Keratinocyte (primary cell): ENCODE results near the gene ZIC2. TPM values are rescaled to one million over a fixed set of nuclear protein-coding genes. Genes with fewer than 3 reads are reported as not detected.

Experiments used
- DNase-seq: peaks from one replicate; pipeline ENCODE4 v3.0.0-alpha.2; 2011; ENCODE audit warnings: low read depth, missing footprints, low spot score
- FAIRE-seq: peaks from 2 replicates; lab custom pipeline; 2011; peaks lifted over from hg19 to GRCh38; lab: Jason Lieb, UNC
- H2AFZ ChIP-seq: 2 replicates; pipeline ENCODE4 v1.6.0; 2012; ENCODE audit warnings: low read length, control low read depth, inconsistent platforms; ENCODE audit not compliant: control insufficient read depth
- H3K27ac ChIP-seq: 2 replicates; pipeline ENCODE4 v1.5.1; 2011; ENCODE audit warnings: low read length; ENCODE audit not compliant: control insufficient read depth, insufficient read depth
- H3K27me3 ChIP-seq: 3 replicates; pipeline ENCODE4 v1.6.0; 2011; ENCODE audit warnings: low read length; ENCODE audit not compliant: control insufficient read depth, insufficient read depth; ENCODE audit errors: extremely low read depth
- H3K36me3 ChIP-seq, 2 experiments: 2 replicates in 1 of 2; 3 replicates in 1 of 2; pipeline ENCODE4 v1.5.1; 2011; ENCODE audit warnings: low read length in 2 of 2, mild to moderate bottlenecking in 1 of 2; ENCODE audit not compliant: control insufficient read depth in 2 of 2, insufficient read depth in 2 of 2; ENCODE audit errors: extremely low read depth in 1 of 2
- H3K4me1 ChIP-seq: 3 replicates; pipeline ENCODE4 v1.5.1; 2011; ENCODE audit warnings: low read length; ENCODE audit not compliant: control insufficient read depth, insufficient read depth; ENCODE audit errors: extremely low read depth
- H3K4me2 ChIP-seq: 3 replicates; pipeline ENCODE4 v1.6.0; 2011; ENCODE audit warnings: low read depth, low read length; ENCODE audit not compliant: control insufficient read depth, insufficient read depth; ENCODE audit errors: extremely low read depth
- H3K4me3 ChIP-seq, 3 experiments: fragments of 200-600 bp in 1 of 3; sonication (generic) in 1 of 3; 2 replicates in 2 of 3; 3 replicates in 1 of 3; pipeline ENCODE4 v1.5.1; 2011 to 2016; ENCODE audit warnings: low read length in 3 of 3, mild to moderate bottlenecking in 3 of 3, control low read depth in 2 of 3, inconsistent platforms in 1 of 3, low read depth in 1 of 3, mixed read lengths in 1 of 3, mixed run types in 1 of 3, moderate library complexity in 1 of 3; ENCODE audit not compliant: control insufficient read depth in 2 of 3, insufficient read depth in 2 of 3; ENCODE audit errors: extremely low read depth in 1 of 3
- H3K79me2 ChIP-seq: 2 replicates; pipeline ENCODE4 v1.6.0; 2012; ENCODE audit warnings: low read length; ENCODE audit not compliant: control insufficient read depth, insufficient read depth
- H3K9ac ChIP-seq: 3 replicates; pipeline ENCODE4 v1.6.0; 2011; ENCODE audit warnings: low read length; ENCODE audit not compliant: control insufficient read depth, insufficient read depth; ENCODE audit errors: extremely low read depth
- H3K9me1 ChIP-seq: 3 replicates; pipeline ENCODE4 v1.6.0; 2011; ENCODE audit warnings: low read length; ENCODE audit not compliant: control insufficient read depth, insufficient read depth; ENCODE audit errors: extremely low read depth
- H3K9me3 ChIP-seq: 2 replicates; pipeline ENCODE4 v1.5.1; 2012; ENCODE audit warnings: low read depth, low read length; ENCODE audit not compliant: control insufficient read depth
- H4K20me1 ChIP-seq: 3 replicates; pipeline ENCODE4 v1.6.0; 2011; ENCODE audit warnings: low read length; ENCODE audit not compliant: control insufficient read depth, insufficient read depth; ENCODE audit errors: extremely low read depth
- EZH2 ChIP-seq: IDR thresholded peaks from one replicate; pipeline ENCODE4 v1.6.1; 2012; ENCODE audit warnings: inconsistent platforms, mild to moderate bottlenecking, low read length, moderate library complexity
- dilution Hi-C: fragments of 300-500 bp; cut with MboI; formaldehyde crosslinking; loops from one replicate; pipeline ENCODE4 v1.7.0; 2020; ENCODE audit warnings: low sequenced_read_pairs; ENCODE audit not compliant: extremely low pct_ligation_motif_present
- polyA plus RNA-seq, 5 experiments: library from polyadenylated mRNA; depleted of rRNA in 3 of 5; stranded (reverse) in 3 of 5; stranded (forward) in 1 of 5; unstranded in 1 of 5; fragments of >200 nt; gene quantifications; 1 replicate in 1 of 5; 2 replicates in 3 of 5; 3 replicates in 1 of 5; pipeline versions ENCODE4 v1.2.1 to v1.2.3, GENCODE V29; 2011 to 2012; ENCODE audit warnings: missing spikeins in 2 of 5, low read depth in 1 of 5, low replicate concordance in 1 of 5
- TF ChIP-seq, protein P1 (sequence below), 3 experiments: IDR thresholded peaks in 1 of 3; conservative IDR thresholded peaks in 1 of 3; optimal IDR thresholded peaks in 1 of 3; 2 replicates in 2 of 3; 3 replicates in 1 of 3; pipeline versions ENCODE3 to v1.5.1; 2011; ENCODE audit warnings: low read length in 3 of 3, mild to moderate bottlenecking in 3 of 3, moderate library complexity in 2 of 3, control low read depth in 1 of 3, inconsistent platforms in 1 of 3; ENCODE audit not compliant: insufficient read depth in 2 of 3; ENCODE audit errors: extremely low read depth in 1 of 3

Gene ZIC2
- polyA plus RNA-seq, 1 donor (not counting 4 experiments of a cell fraction or from before 2014, with no cell fraction given): not detected

DNA sequence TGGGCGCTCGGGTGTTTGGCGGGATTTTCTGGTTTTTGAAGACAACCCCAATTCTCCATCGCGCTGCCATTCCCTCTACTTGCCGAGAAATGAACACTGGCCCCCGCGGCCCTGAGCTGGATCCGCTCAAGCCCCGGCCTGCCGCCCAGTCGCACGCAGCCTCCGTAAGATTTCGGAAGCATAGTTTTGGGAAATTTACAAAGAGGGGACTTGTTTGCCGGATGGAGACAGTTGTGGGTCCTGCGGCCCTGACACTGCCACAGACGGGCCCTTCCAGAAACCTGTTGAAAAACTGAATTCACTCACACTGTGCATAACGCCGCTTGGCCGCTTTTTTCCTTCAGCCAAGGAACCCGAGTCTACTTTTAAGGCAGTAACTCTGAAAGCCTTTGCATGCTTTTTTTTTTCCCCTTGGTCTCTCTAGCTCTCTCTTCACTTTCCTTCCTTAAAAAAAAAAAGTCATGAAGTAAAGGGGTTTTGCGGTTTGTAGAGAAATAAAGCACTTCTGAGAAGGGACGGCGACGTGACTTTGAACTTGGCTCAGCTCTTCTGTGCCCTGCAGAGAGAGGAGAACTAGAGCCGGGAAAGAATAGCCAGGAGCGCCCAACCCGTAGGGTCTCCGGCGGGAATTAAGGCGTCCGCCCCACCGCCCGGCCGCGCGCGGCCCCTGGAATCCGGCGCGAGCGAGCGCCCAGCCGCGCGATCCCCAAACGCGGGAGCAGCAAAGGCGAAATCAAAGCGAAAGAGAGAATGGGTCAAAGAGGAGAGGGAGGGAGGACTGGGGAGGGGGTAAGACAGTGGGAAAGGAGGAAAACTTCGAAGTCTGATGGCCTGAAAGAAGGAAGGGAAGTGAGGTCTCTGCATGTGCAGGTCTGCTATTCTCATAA is 3.4 kb upstream of the ZIC2 start:
- Histone ChIP-seq H3K27ac (no peak overlapping the region), H3K9me1 (no peaks in the 10 kb centered on the region), H3K9me3 (peaks cover 2% of the 10 kb centered on the region), H3K4me2 (no peak overlapping the region), H3K4me3 (peak overlapping the region in 1 of 3 experiments; percentile 2), H3K27me3 (peaks cover 85% of the 10 kb centered on the region), H4K20me1 (no peaks in the 10 kb centered on the region), H3K36me3 (no peaks in the 10 kb centered on the region), H3K4me1 (no peaks in the 10 kb centered on the region), H3K9ac (no peak overlapping the region), H2AFZ (no peak overlapping the region), H3K79me2 (no peaks in the 10 kb centered on the region)
- DNase-seq (no peak), FAIRE-seq (no peak)
- dilution Hi-C loops: no loop called here
- no peak for TF ChIP-seq EZH2
- TF ChIP-seq, protein P1, sequence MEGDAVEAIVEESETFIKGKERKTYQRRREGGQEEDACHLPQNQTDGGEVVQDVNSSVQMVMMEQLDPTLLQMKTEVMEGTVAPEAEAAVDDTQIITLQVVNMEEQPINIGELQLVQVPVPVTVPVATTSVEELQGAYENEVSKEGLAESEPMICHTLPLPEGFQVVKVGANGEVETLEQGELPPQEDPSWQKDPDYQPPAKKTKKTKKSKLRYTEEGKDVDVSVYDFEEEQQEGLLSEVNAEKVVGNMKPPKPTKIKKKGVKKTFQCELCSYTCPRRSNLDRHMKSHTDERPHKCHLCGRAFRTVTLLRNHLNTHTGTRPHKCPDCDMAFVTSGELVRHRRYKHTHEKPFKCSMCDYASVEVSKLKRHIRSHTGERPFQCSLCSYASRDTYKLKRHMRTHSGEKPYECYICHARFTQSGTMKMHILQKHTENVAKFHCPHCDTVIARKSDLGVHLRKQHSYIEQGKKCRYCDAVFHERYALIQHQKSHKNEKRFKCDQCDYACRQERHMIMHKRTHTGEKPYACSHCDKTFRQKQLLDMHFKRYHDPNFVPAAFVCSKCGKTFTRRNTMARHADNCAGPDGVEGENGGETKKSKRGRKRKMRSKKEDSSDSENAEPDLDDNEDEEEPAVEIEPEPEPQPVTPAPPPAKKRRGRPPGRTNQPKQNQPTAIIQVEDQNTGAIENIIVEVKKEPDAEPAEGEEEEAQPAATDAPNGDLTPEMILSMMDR (optimal IDR thresholded peaks at IDR 0.05 in 1 of 3, IDR thresholded peaks at IDR 0.05 in 1 of 3, conservative IDR thresholded peaks at IDR 0.05 in 1 of 3; ENCODE audit: extremely low read depth in 1 of 3, insufficient read depth in 2 of 3, low read length in 3 of 3): no peak

DNA sequence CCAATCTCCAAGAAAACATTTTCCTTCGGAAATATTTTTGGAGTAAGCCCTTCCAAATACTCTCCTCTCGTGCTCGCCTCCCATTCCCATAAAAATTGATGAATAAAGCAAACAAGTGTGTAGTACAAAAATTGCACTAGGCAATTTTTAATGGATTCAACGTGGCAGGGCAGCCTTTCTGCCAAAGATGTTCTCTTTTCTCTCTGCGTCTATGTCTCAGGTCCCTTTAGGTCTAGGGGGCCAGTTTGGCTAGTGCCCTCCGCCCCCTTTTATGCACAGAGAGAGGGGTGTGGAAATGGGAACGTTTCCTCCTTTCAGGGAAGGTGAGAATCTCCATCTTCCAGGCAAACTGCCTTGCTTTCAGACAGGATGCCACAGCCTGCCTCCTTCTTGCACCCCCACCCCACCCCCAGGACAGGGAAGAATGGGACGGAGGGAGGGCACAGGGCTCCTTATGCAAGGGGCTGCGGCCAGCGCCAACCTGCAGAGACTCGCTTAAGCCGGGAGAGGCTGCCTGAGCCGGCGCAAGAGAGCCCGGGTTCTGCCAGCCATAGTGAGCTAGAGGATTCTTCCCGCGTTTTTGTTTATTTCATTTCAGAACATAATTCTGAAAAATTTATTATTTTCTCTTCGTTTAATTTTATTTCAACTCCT is 2.7 kb upstream of the ZIC2 start:
- Histone ChIP-seq H3K9me3 (peaks cover 3% of the 10 kb centered on the region), H3K4me1 (no peaks in the 10 kb centered on the region), H3K27ac (no peak overlapping the region), H3K36me3 (no peaks in the 10 kb centered on the region), H4K20me1 (peaks cover 3% of the 10 kb centered on the region), H3K4me2 (no peak overlapping the region), H3K9ac (no peak overlapping the region), H3K79me2 (no peaks in the 10 kb centered on the region), H3K27me3 (peaks cover 85% of the 10 kb centered on the region), H2AFZ (no peak overlapping the region), H3K9me1 (no peaks in the 10 kb centered on the region), H3K4me3 (peak overlapping the region in 1 of 3 experiments; percentile 2)
- DNase-seq (no peak), FAIRE-seq (no peak)
- TF ChIP-seq, protein P1 (optimal IDR thresholded peaks at IDR 0.05 in 1 of 3, IDR thresholded peaks at IDR 0.05 in 1 of 3, conservative IDR thresholded peaks at IDR 0.05 in 1 of 3; ENCODE audit: extremely low read depth in 1 of 3, insufficient read depth in 2 of 3, low read length in 3 of 3): no peak
- no peak for TF ChIP-seq EZH2
- dilution Hi-C loops: no loop called here
